ENCODE results near the gene MTR.

Gene MTR

GRCh38 chr1:236800002-236800620, 5.0 kb downstream of the MTR start:
- no peak for TF ChIP-seq ZNF274 (IDR thresholded peaks at IDR 0.05; ENCODE audit: low read depth, low read length)

GRCh38 chr1:236800623-236801022, 5.5 kb downstream of the MTR start:
- no peak overlapping the region for H3K4me3 ChIP-seq (ENCODE audit: low read length)
- no peak for TF ChIP-seq ZNF274 (IDR thresholded peaks at IDR 0.05; ENCODE audit: low read depth, low read length)

More at GRCh38 chr1:236800002-236800620, 5.0 kb downstream of the MTR start:
- H3K4me3 ChIP-seq (ENCODE audit: low read length) = no peak overlapping the region

- no peak overlapping the region for H3K4me3 ChIP-seq (ENCODE audit: low read length)
These were observed 7.2 kb downstream of the MTR start for GRCh38 chr1:236802264-236802663.

GRCh38 chr1:236806634-236807033, 11.5 kb downstream of the MTR start:
- TF ChIP-seq ZNF274 (IDR thresholded peaks at IDR 0.05; ENCODE audit: low read depth, low read length) = no peak
- no peak overlapping the region for H3K4me3 ChIP-seq (ENCODE audit: low read length)

More at GRCh38 chr1:236802264-236802663, 7.2 kb downstream of the MTR start:
- no peak for TF ChIP-seq ZNF274 (IDR thresholded peaks at IDR 0.05; ENCODE audit: low read depth, low read length)

- TF ChIP-seq ZNF274 (IDR thresholded peaks at IDR 0.05; ENCODE audit: low read depth, low read length) = no peak
These were observed 12.9 kb downstream of the MTR start for GRCh38 chr1:236808005-236808404.

GRCh38 chr1:236808564-236809130, 13.6 kb downstream of the MTR start:
- TF ChIP-seq ZNF274 (IDR thresholded peaks at IDR 0.05; ENCODE audit: low read depth, low read length) = no peak
- H3K4me3 ChIP-seq (ENCODE audit: low read length) = no peak overlapping the region

More at GRCh38 chr1:236808005-236808404, 12.9 kb downstream of the MTR start:
- H3K4me3 ChIP-seq (ENCODE audit: low read length) = no peak overlapping the region

- no peak overlapping the region for H3K4me3 ChIP-seq (ENCODE audit: low read length)
- no peak for TF ChIP-seq ZNF274 (IDR thresholded peaks at IDR 0.05; ENCODE audit: low read depth, low read length)
These were observed 14.1 kb downstream of the MTR start for GRCh38 chr1:236809148-236809547.

- H3K4me3 ChIP-seq (ENCODE audit: low read length) = no peak overlapping the region
- TF ChIP-seq ZNF274 (IDR thresholded peaks at IDR 0.05; ENCODE audit: low read depth, low read length) = no peak
These were observed 14.9 kb downstream of the MTR start for GRCh38 chr1:236810018-236810417.

GRCh38 chr1:236812334-236813030, 17.4 kb downstream of the MTR start:
- no peak for TF ChIP-seq ZNF274 (IDR thresholded peaks at IDR 0.05; ENCODE audit: low read depth, low read length)

GRCh38 chr1:236815941-236816340, 20.8 kb downstream of the MTR start:
- TF ChIP-seq ZNF274 (IDR thresholded peaks at IDR 0.05; ENCODE audit: low read depth, low read length) = no peak

More at GRCh38 chr1:236812334-236813030, 17.4 kb downstream of the MTR start:
- no peak overlapping the region for H3K4me3 ChIP-seq (ENCODE audit: low read length)

GRCh38 chr1:236819856-236820255, 24.8 kb downstream of the MTR start:
- no peak overlapping the region for H3K4me3 ChIP-seq (ENCODE audit: low read length)
- no peak for TF ChIP-seq ZNF274 (IDR thresholded peaks at IDR 0.05; ENCODE audit: low read depth, low read length)

More at GRCh38 chr1:236815941-236816340, 20.8 kb downstream of the MTR start:
- H3K4me3 ChIP-seq (ENCODE audit: low read length) = no peak overlapping the region

GRCh38 chr1:236821091-236821627, 26.1 kb downstream of the MTR start:
- no peak overlapping the region for H3K4me3 ChIP-seq (ENCODE audit: low read length)
- no peak for TF ChIP-seq ZNF274 (IDR thresholded peaks at IDR 0.05; ENCODE audit: low read depth, low read length)

- no peak overlapping the region for H3K4me3 ChIP-seq (ENCODE audit: low read length)
- TF ChIP-seq ZNF274 (IDR thresholded peaks at IDR 0.05; ENCODE audit: low read depth, low read length) = no peak
These were observed 28.5 kb downstream of the MTR start for GRCh38 chr1:236823559-236823958.

- TF ChIP-seq ZNF274 (IDR thresholded peaks at IDR 0.05; ENCODE audit: low read depth, low read length) = no peak
These were observed 34.0 kb downstream of the MTR start for GRCh38 chr1:236829085-236829484.

GRCh38 chr1:236830116-236830515, 35.0 kb downstream of the MTR start:
- TF ChIP-seq ZNF274 (IDR thresholded peaks at IDR 0.05; ENCODE audit: low read depth, low read length) = no peak

More at GRCh38 chr1:236829085-236829484, 34.0 kb downstream of the MTR start:
- H3K4me3 ChIP-seq (ENCODE audit: low read length) = no peak overlapping the region

More at GRCh38 chr1:236830116-236830515, 35.0 kb downstream of the MTR start:
- no peak overlapping the region for H3K4me3 ChIP-seq (ENCODE audit: low read length)
